Chondrocyte (in vitro differentiated cells): ENCODE results near the gene SULT1A2. TPM values are rescaled to one million over a fixed set of nuclear protein-coding genes. Genes with fewer than 3 reads are reported as not detected.
"Not testable (repeated sequence)": the region's sequence is repeated elsewhere in the genome, so short reads cannot be mapped to it uniquely, and the experiment has no call there.

Experiments used
- DNase-seq: peaks from one replicate; pipeline ENCODE4 v3.0.0; 2021; ENCODE audit warnings: mixed read lengths, low spot score
- H3K27ac Mint-ChIP-seq: one replicate; pipeline ENCODE4 v1.8.0; 2021; ENCODE audit warnings: mild to moderate bottlenecking, moderate library complexity, mixed read lengths; ENCODE audit not compliant: unreplicated experiment
- H3K27me3 Mint-ChIP-seq: 2 replicates; pipeline ENCODE4 v1.8.0; 2021; ENCODE audit warnings: low read depth, mixed read lengths
- H3K36me3 Mint-ChIP-seq: 2 replicates; pipeline ENCODE4 v1.8.0; 2021; ENCODE audit warnings: low read depth, mixed read lengths
- H3K4me1 Mint-ChIP-seq: 2 replicates; pipeline ENCODE4 v1.8.0; 2021; ENCODE audit warnings: low read depth, mild to moderate bottlenecking, mixed read lengths
- H3K4me3 Mint-ChIP-seq: one replicate; pipeline ENCODE4 v1.8.0; 2021; ENCODE audit warnings: mild to moderate bottlenecking, moderate library complexity, mixed read lengths; ENCODE audit not compliant: unreplicated experiment
- H3K9me3 Mint-ChIP-seq: 2 replicates; pipeline ENCODE4 v1.8.0; 2021; ENCODE audit warnings: low read depth, mixed read lengths
- total RNA-seq: library from RNA; stranded (reverse); gene quantifications from 3 replicates; pipeline ENCODE4 v1.2.1, GENCODE V29; 2021
- TF ChIP-seq, protein P1 (sequence below): fragments of 200-600 bp; sonication (generic); IDR thresholded peaks from 2 replicates; pipeline ENCODE4 v1.5.0; 2021; ENCODE audit warnings: antibody characterized with exemption, mild to moderate bottlenecking, moderate library complexity

The SULT1A2 gene
- total RNA-seq, 1 donor from 2014 or later: not detected

- Mint-ChIP-seq H3K4me3 (no peak overlapping the region), H3K27ac (no peak overlapping the region), H3K4me1 (peaks cover 9% of the 10 kb centered on the region), H3K9me3 (peaks cover 12% of the 10 kb centered on the region), H3K36me3 (peaks cover 14% of the 10 kb centered on the region), H3K27me3 (no peaks in the 10 kb centered on the region)
- no peak for DNase-seq
- TF ChIP-seq, protein P1, sequence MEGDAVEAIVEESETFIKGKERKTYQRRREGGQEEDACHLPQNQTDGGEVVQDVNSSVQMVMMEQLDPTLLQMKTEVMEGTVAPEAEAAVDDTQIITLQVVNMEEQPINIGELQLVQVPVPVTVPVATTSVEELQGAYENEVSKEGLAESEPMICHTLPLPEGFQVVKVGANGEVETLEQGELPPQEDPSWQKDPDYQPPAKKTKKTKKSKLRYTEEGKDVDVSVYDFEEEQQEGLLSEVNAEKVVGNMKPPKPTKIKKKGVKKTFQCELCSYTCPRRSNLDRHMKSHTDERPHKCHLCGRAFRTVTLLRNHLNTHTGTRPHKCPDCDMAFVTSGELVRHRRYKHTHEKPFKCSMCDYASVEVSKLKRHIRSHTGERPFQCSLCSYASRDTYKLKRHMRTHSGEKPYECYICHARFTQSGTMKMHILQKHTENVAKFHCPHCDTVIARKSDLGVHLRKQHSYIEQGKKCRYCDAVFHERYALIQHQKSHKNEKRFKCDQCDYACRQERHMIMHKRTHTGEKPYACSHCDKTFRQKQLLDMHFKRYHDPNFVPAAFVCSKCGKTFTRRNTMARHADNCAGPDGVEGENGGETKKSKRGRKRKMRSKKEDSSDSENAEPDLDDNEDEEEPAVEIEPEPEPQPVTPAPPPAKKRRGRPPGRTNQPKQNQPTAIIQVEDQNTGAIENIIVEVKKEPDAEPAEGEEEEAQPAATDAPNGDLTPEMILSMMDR: no peak
Measured at GRCh38 chr16:28567292-28567691, 29.6 kb downstream of the SULT1A2 start.

GRCh38 chr16:28566233-28566925 lies 30.5 kb downstream of the SULT1A2 start:
- not testable (repeated sequence) for H3K27ac Mint-ChIP-seq, H3K4me3 Mint-ChIP-seq, H3K27me3 Mint-ChIP-seq, H3K4me1 Mint-ChIP-seq, DNase-seq
- Mint-ChIP-seq H3K36me3 (peaks cover 14% of the 10 kb centered on the region), H3K9me3 (peaks cover 12% of the 10 kb centered on the region)

GRCh38 chr16:28563218-28563617 lies 33.6 kb downstream of the SULT1A2 start:
- peaks cover 8% of the 10 kb centered on the region for H3K9me3 Mint-ChIP-seq
- DNase-seq: no peak
- H3K4me1 Mint-ChIP-seq: no peaks in the 10 kb centered on the region
- H3K36me3 Mint-ChIP-seq: peaks cover 18% of the 10 kb centered on the region
- no peaks in the 10 kb centered on the region for H3K27me3 Mint-ChIP-seq
- H3K4me3 Mint-ChIP-seq: no peak overlapping the region
- TF ChIP-seq, protein P1: no peak
- no peak overlapping the region for H3K27ac Mint-ChIP-seq

GRCh38 chr16:28562199-28562598 lies 34.7 kb downstream of the SULT1A2 start:
- DNase-seq: no peak
- no peak overlapping the region for H3K27ac Mint-ChIP-seq
- H3K4me1 Mint-ChIP-seq: no peaks in the 10 kb centered on the region
- TF ChIP-seq, protein P1: no peak
- H3K9me3 Mint-ChIP-seq: peaks cover 2% of the 10 kb centered on the region
- H3K4me3 Mint-ChIP-seq: no peak overlapping the region
- H3K27me3 Mint-ChIP-seq: no peaks in the 10 kb centered on the region
- peaks cover 15% of the 10 kb centered on the region for H3K36me3 Mint-ChIP-seq

DNA sequence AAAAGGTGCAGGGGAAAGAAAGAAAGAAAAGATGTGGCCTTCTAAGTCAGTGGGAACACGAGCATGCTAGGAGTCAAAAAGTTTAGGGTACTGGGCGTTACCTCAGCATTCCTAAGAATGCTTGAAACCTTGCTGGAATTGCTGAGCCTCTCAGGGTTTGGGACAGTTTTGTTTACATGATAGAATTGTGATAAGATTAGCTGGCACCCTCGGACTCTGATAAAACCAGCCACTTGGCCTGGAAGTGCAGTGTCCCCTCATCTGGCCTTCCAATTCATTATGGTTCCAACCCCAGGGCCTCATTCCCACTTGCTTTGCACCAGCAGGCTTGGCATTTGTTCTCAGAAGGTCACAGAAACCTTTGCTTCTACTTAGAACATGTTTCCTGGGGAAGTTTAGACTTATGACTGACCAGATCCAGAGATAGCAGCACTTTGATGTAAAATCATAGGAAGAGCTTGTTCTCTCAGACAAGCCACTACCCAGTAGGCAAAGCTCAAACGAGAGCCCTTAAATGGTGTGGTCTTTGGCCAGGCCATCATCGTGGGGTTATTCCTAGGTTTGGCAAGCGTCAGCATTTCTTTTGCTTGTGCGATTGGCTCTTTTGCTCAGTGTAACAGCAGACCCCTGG lies 35.2 kb downstream of the SULT1A2 start:
- Mint-ChIP-seq H3K27me3 (no peaks in the 10 kb centered on the region), H3K36me3 (peaks cover 16% of the 10 kb centered on the region), H3K4me3 (no peak overlapping the region), H3K9me3 (no peaks in the 10 kb centered on the region), H3K27ac (no peak overlapping the region), H3K4me1 (no peaks in the 10 kb centered on the region)
- no peak for DNase-seq
- TF ChIP-seq, protein P1: no peak
